Measurements from ENCODE around the gene KCNJ2.

KCNJ2 gene

DNA sequence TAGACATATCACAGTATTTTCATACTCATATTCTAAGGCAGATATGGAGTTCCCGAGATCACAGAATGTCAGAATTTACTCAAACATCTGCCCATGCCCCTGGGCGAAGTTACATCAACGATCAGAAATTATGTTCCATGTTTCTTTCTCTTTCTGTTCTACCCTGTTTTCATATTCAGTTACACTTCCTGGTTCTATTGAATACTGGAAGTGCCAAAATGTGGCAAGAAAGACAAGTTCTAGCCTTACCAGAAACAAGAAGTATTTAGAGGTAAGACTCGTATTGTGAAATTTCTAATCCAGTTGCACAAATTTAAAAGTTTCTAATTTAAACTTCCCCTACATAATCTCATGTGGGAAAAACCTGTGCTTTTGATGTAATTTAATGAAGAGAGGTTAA lies 36.1 kb downstream of the KCNJ2 start:
- no peak for DNase-seq (ENCODE audit: low read depth in 3 of 3)

DNA sequence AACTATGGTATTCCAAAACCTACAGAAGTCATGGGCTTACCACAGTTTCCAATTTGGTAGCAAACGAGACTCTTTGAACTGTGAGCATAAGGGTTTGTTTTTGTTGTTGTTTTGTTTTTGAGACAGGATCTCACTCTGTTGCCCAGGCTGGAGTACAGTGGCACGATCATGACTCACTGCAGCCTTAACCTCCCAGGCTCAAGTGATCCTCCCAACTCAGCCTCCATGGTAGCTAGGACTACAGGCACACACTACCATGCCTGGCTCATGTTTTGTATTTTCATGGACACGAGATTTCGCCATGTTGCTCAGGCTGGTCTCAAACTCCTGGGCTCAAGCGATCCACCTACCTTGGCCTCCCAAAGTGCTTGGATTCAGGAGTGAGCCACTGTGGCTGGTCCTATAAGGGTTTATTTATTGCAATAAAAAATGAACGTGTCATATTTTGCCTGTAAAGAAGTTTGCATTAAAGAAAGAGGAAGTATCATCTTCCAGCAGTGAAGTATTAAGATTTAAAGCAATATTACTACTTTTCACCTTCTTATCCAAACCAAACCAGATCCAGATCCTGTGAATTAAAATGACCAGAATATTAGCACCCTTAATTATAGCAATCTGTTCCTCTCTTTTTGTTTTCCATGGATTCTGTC lies 37.2 kb downstream of the KCNJ2 start:
- DNase-seq (ENCODE audit: low read depth in 3 of 3) = no peak

- no peak for DNase-seq (ENCODE audit: low read depth in 3 of 3)
These were observed 37.9 kb downstream of the KCNJ2 start for GRCh38 chr17:70207184-70207583.

DNA sequence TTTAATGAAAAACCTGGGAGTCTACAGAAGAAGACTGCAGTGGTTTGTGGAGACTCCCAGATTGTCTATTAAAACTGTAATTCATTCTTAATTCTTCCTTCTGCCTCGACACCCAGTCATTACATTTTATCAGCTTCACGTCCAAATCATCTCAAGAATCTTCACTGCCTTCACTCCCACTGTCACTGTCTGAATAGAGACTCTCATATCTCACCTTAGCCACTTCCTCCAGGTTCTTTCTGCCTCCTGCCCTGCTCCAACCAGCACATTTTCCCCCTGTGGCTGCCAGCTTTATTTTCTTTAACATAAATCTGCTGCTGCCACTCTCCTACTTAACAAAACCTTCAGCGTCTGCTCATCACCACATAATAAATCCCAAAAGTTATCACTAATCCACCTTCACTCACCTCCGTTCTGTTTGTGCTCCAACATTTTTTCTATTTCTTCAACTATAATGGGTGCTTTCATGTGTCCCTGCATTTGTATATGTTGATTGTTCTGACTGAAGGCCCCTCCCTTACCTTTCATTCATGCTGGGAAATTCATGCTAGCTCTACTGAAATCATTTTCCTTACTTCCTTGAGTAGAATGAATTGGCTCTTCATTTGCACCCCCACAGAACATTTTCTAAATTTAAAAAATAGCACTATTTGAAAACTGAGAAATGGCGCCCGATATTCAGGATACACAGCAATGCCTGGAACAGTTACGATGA lies 38.9 kb downstream of the KCNJ2 start:
- DNase-seq (ENCODE audit: low read depth in 3 of 3) = no peak

- no peak for DNase-seq (ENCODE audit: low read depth in 3 of 3)
These were observed 39.7 kb downstream of the KCNJ2 start for GRCh38 chr17:70208825-70209555.

- DNase-seq (ENCODE audit: low read depth in 3 of 3) = no peak
These were observed 46.3 kb downstream of the KCNJ2 start for GRCh38 chr17:70215656-70216055.

DNA sequence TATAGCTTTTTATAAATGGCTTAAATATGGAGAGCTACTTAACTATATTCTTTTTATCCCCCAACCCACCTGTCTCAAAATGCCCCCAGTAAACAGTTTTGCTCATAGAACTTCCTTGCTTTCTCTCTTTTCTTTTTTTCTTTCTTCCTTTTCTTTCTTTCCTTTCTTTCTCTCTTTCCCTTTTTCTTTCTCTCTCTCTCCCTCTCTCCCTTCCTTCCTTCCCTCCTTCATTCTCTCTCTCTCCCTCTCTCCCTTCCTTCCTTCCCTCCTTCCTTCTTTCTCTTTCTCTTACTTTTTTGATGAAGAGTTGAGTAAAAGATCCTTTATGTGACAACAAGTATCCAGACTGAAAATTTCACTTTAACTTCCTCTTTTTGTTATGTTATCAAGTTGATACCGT lies 48.2 kb downstream of the KCNJ2 start:
- no peak for DNase-seq (ENCODE audit: low read depth in 3 of 3)

GRCh38 chr17:70225276-70225675 lies 55.9 kb downstream of the KCNJ2 start:
- DNase-seq (ENCODE audit: low read depth in 3 of 3) = no peak
